Neutrophil (primary cell): ENCODE results near the gene MSN.
A peak's percentile ranks its signal among the peaks of the same experiment; 100 is the strongest.

ENCODE experiments used
- H3K27ac ChIP-seq: fragments of 200-600 bp; sonication (generic); 2 replicates; pipeline ENCODE4 v1.5.1; 2016; ENCODE audit warnings: mild to moderate bottlenecking, moderate library complexity
- H3K27me3 ChIP-seq: fragments of 200-600 bp; sonication (generic); 2 replicates; pipeline ENCODE4 v1.6.0; 2016; ENCODE audit warnings: mild to moderate bottlenecking
- H3K36me3 ChIP-seq: fragments of 200-600 bp; sonication (generic); 2 replicates; pipeline ENCODE4 v1.5.1; 2017
- H3K4me1 ChIP-seq, 2 experiments: fragments of 200-600 bp in 1 of 2; sonication (generic) in 1 of 2; 1 replicate in 1 of 2; 2 replicates in 1 of 2; pipeline versions ENCODE4 v1.5.1 to v1.6.1; 2013 to 2016; ENCODE audit warnings: low read depth in 1 of 2, low read length in 1 of 2, mild to moderate bottlenecking in 1 of 2, moderate library complexity in 1 of 2; ENCODE audit not compliant: control insufficient read depth in 1 of 2, insufficient read depth in 1 of 2
- H3K4me3 ChIP-seq, 2 experiments: fragments of 200-600 bp in 1 of 2; sonication (generic) in 1 of 2; 1 replicate in 1 of 2; 2 replicates in 1 of 2; pipeline ENCODE4 v1.5.1; 2013 to 2016; ENCODE audit warnings: low read depth in 1 of 2, low read length in 1 of 2, mild to moderate bottlenecking in 1 of 2, moderate library complexity in 1 of 2
- H3K9me3 ChIP-seq: fragments of 200-600 bp; sonication (generic); 2 replicates; pipeline ENCODE4 v1.5.1; 2016
- CTCF ChIP-seq: fragments of 200-600 bp; sonication (generic); IDR thresholded peaks from 2 replicates; pipeline ENCODE4 v1.5.1; 2016; ENCODE audit warnings: antibody characterized with exemption

The MSN gene

GRCh38 chrX:65687367-65687766 lies 19.9 kb downstream of the MSN start:
- H3K4me3 ChIP-seq: no peak overlapping the region
- peak overlapping the region; percentile 94 for H3K27ac ChIP-seq
- no peaks in the 10 kb centered on the region for H3K27me3 ChIP-seq
- H3K4me1 ChIP-seq: peaks cover 92 to 93% of the 10 kb centered on the region in 2 experiments
- no peaks in the 10 kb centered on the region for H3K9me3 ChIP-seq
- TF ChIP-seq CTCF: no peak
- H3K36me3 ChIP-seq: peaks cover 7% of the 10 kb centered on the region

GRCh38 chrX:65688403-65688871 lies 21.0 kb downstream of the MSN start:
- peak overlapping the region; percentile 14 to 20 for H3K4me3 ChIP-seq
- H3K36me3 ChIP-seq: no peaks in the 10 kb centered on the region
- H3K9me3 ChIP-seq: no peaks in the 10 kb centered on the region
- peak overlapping the region; percentile 94 for H3K27ac ChIP-seq
- no peaks in the 10 kb centered on the region for H3K27me3 ChIP-seq
- TF ChIP-seq CTCF: no peak
- peaks cover 86 to 95% of the 10 kb centered on the region in 2 experiments for H3K4me1 ChIP-seq

- peak overlapping the region; percentile 94 for H3K27ac ChIP-seq
- H3K4me3 ChIP-seq: peak overlapping the region; percentile 14 to 27
Measured at GRCh38 chrX:65689377-65689776, 21.9 kb downstream of the MSN start.

GRCh38 chrX:65690057-65690855 lies 22.8 kb downstream of the MSN start:
- H3K27me3 ChIP-seq: no peaks in the 10 kb centered on the region
- no peak for TF ChIP-seq CTCF
- H3K36me3 ChIP-seq: no peaks in the 10 kb centered on the region
- H3K4me3 ChIP-seq: peak overlapping the region; percentile 2 to 27
- no peaks in the 10 kb centered on the region for H3K9me3 ChIP-seq
- peak overlapping the region; percentile 94 for H3K27ac ChIP-seq
- H3K4me1 ChIP-seq: peaks cover 86 to 98% of the 10 kb centered on the region in 2 experiments

More at GRCh38 chrX:65689377-65689776, 21.9 kb downstream of the MSN start:
- H3K4me1 ChIP-seq: peaks cover 85 to 98% of the 10 kb centered on the region in 2 experiments
- H3K36me3 ChIP-seq: no peaks in the 10 kb centered on the region
- H3K27me3 ChIP-seq: no peaks in the 10 kb centered on the region
- no peaks in the 10 kb centered on the region for H3K9me3 ChIP-seq
- no peak for TF ChIP-seq CTCF

GRCh38 chrX:65695849-65696449 lies 28.5 kb downstream of the MSN start:
- H3K9me3 ChIP-seq: no peaks in the 10 kb centered on the region
- TF ChIP-seq CTCF: no peak
- H3K4me1 ChIP-seq: peaks cover 84 to 94% of the 10 kb centered on the region in 2 experiments
- H3K27ac ChIP-seq: peak overlapping the region; percentile 94
- H3K36me3 ChIP-seq: no peaks in the 10 kb centered on the region
- H3K27me3 ChIP-seq: no peaks in the 10 kb centered on the region
- H3K4me3 ChIP-seq: peak overlapping the region; percentile 3 to 54
